HEK293 (cell line): ENCODE data around the gene MLH3.

ENCODE experiments used
- CTCF ChIA-PET: fragments of 350-600 bp; formaldehyde crosslinking; extraction: SDS; loops from one replicate; lab custom pipeline; 2021; ENCODE audit warnings: antibody characterized with exemption; lab: Yijun Ruan, JAX
- POLR2A ChIA-PET: fragments of 300-600 bp; formaldehyde crosslinking; extraction: SDS; loops from one replicate; lab custom pipeline; 2020; ENCODE audit warnings: antibody characterized with exemption, inconsistent platforms; lab: Yijun Ruan, JAX
- H3K27ac ChIP-seq: fragments of 200-500 bp; sonication (Bioruptor generic); 2 replicates; pipeline ENCODE4 v1.5.1; 2014; ENCODE audit warnings: low read depth, low read length, control low read depth, inconsistent platforms; ENCODE audit errors: extremely low read depth
- H3K36me3 ChIP-seq, 2 experiments: fragments of 200-500 bp in 1 of 2; sonication (Bioruptor generic) in 1 of 2; 1 replicate in 1 of 2; 2 replicates in 1 of 2; pipeline ENCODE4 v1.5.1; 2014 to 2017; ENCODE audit warnings: inconsistent platforms in 2 of 2, low read length in 2 of 2; ENCODE audit not compliant: control insufficient read depth in 2 of 2, insufficient read depth in 1 of 2
- H3K4me1 ChIP-seq: fragments of 200-500 bp; sonication (Bioruptor generic); 2 replicates; pipeline ENCODE4 v1.5.1; 2014; ENCODE audit warnings: mild to moderate bottlenecking, low read length, inconsistent platforms; ENCODE audit not compliant: control insufficient read depth, insufficient read depth
- H3K4me3 ChIP-seq: 2 replicates; pipeline ENCODE4 v1.5.1; 2011; ENCODE audit warnings: low read depth, mild to moderate bottlenecking, control low read depth, low read length, moderate library complexity
- H3K9me3 ChIP-seq: fragments of 200-500 bp; sonication (Bioruptor generic); 2 replicates; pipeline ENCODE4 v1.5.1; 2014; ENCODE audit warnings: low read depth, low read length, inconsistent platforms; ENCODE audit not compliant: control insufficient read depth, insufficient read depth
- GLI2 ChIP-seq: fragments of 450-650 bp; formaldehyde crosslinking; IDR thresholded peaks from 2 replicates; pipeline ENCODE4; 2017; ENCODE audit warnings: missing biosample characterization, missing genetic modification characterization, low read depth, borderline replicate concordance
- KLF8 ChIP-seq: fragments of 450-650 bp; formaldehyde crosslinking; IDR thresholded peaks from 2 replicates; pipeline ENCODE4 v1.5.1; 2016; ENCODE audit warnings: missing biosample characterization, missing genetic modification characterization
- TCF7L2 ChIP-seq: IDR thresholded peaks from 2 replicates; pipeline ENCODE4 v1.6.1; 2011; ENCODE audit warnings: low read depth, mild to moderate bottlenecking, inconsistent platforms, low read length, moderate library complexity, borderline replicate concordance
- TRIM28 ChIP-seq: IDR thresholded peaks from 2 replicates; pipeline ENCODE4 v1.6.1; 2011; ENCODE audit warnings: low read length, control low read depth, borderline replicate concordance
- ZBTB1 ChIP-seq: fragments of 450-650 bp; formaldehyde crosslinking; IDR thresholded peaks from 2 replicates; pipeline ENCODE4 v1.5.1; 2016; ENCODE audit warnings: missing biosample characterization, missing genetic modification characterization
- ZBTB8A ChIP-seq: fragments of 450-650 bp; formaldehyde crosslinking; IDR thresholded peaks from 2 replicates; pipeline ENCODE4 v1.5.1; 2016; ENCODE audit warnings: missing biosample characterization, missing genetic modification characterization
- ZNF112 ChIP-seq: fragments of 450-650 bp; formaldehyde crosslinking; IDR thresholded peaks from 2 replicates; pipeline ENCODE4 v1.5.0; 2017; ENCODE audit warnings: missing biosample characterization, missing genetic modification characterization
- ZNF19 ChIP-seq: fragments of 450-650 bp; formaldehyde crosslinking; IDR thresholded peaks from 2 replicates; pipeline ENCODE4; 2016; ENCODE audit warnings: missing biosample characterization, missing genetic modification characterization, low read depth
- ZNF211 ChIP-seq: fragments of 450-650 bp; formaldehyde crosslinking; IDR thresholded peaks from 2 replicates; pipeline ENCODE4 v1.5.1; 2016; ENCODE audit warnings: low read depth, missing biosample characterization, missing genetic modification characterization
- ZNF221 ChIP-seq: fragments of 450-650 bp; formaldehyde crosslinking; IDR thresholded peaks from 2 replicates; pipeline ENCODE4 v1.5.1; 2017; ENCODE audit warnings: missing biosample characterization, missing genetic modification characterization, borderline replicate concordance
- ZNF391 ChIP-seq: fragments of 450-650 bp; formaldehyde crosslinking; IDR thresholded peaks from 2 replicates; pipeline ENCODE4 v1.5.1; 2016; ENCODE audit warnings: low read depth, missing biosample characterization, missing genetic modification characterization, borderline replicate concordance
- ZNF514 ChIP-seq: fragments of 450-650 bp; formaldehyde crosslinking; IDR thresholded peaks from 2 replicates; pipeline ENCODE4 v1.5.1; 2016; ENCODE audit warnings: missing biosample characterization, missing genetic modification characterization
- ZNF610 ChIP-seq: fragments of 450-650 bp; formaldehyde crosslinking; IDR thresholded peaks from 2 replicates; pipeline ENCODE4 v1.5.1; 2016; ENCODE audit warnings: missing biosample characterization, missing genetic modification characterization, borderline replicate concordance
- TF ChIP-seq, protein P1 (sequence below): fragments of 450-650 bp; IDR thresholded peaks from 2 replicates; pipeline ENCODE4 v1.5.1; 2018; ENCODE audit warnings: missing biosample characterization, missing genetic modification characterization
- TF ChIP-seq, protein P2 (sequence below): fragments of 450-650 bp; formaldehyde crosslinking; IDR thresholded peaks from 2 replicates; pipeline ENCODE4 v1.5.1; 2016; ENCODE audit warnings: missing biosample characterization, missing genetic modification characterization
- TF ChIP-seq, protein P3 (sequence below): fragments of 450-650 bp; formaldehyde crosslinking; IDR thresholded peaks from 2 replicates; pipeline ENCODE4 v1.5.1; 2016; ENCODE audit warnings: missing biosample characterization, missing genetic modification characterization
- TF ChIP-seq, protein P4 (sequence below): fragments of 450-650 bp; formaldehyde crosslinking; optimal IDR thresholded peaks from 2 replicates; pipeline ENCODE3; 2016; ENCODE audit warnings: missing biosample characterization, mild to moderate bottlenecking, missing genetic modification characterization
- TF ChIP-seq, protein P5 (sequence below): fragments of 450-650 bp; formaldehyde crosslinking; IDR thresholded peaks from 2 replicates; pipeline ENCODE4 v1.5.1; 2017; ENCODE audit warnings: missing biosample characterization, missing genetic modification characterization

The MLH3 gene

DNA sequence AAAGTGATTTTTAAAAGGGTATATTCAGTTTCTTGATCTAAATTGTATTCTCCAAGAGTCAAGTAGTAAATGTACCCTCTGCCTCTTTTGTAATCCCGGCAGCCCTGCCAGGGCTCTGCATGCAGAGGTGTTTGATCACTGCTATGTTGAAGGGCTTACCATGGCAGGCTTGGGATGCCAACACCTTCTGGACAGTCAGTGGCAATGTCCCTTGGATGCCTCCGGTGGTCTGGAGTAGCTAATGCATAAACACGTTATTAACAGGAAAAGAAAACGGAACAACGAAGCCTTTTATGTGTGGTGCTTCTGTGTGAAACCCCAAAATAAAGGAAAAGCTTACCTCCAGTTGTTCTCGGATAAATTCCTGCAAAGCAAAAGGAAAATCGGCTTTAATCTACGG is 28.6 kb downstream of the MLH3 start:
- H3K36me3 ChIP-seq, result peaks cover 37 to 44% of the 10 kb centered on the region in 2 experiments
- CTCF ChIA-PET, result interaction anchor here (0.7 to 1.1 kb wide), 5 partner anchors 15 to 159 kb away, joined by 3 read pairs; partner anchors contain the start of gene ACYP1
- no peak overlapping the region for H3K27ac ChIP-seq
- TF ChIP-seq ZNF19 (tag by site-specific recombination) (no peak), ZNF610 (tag by site-specific recombination) (no peak), ZBTB8A (tag by site-specific recombination) (no peak)
- H3K4me1 ChIP-seq, result no peaks in the 10 kb centered on the region
- no peak overlapping the region for H3K4me3 ChIP-seq
- no peaks in the 10 kb centered on the region for H3K9me3 ChIP-seq
- POLR2A ChIA-PET, result no interaction called here

DNA sequence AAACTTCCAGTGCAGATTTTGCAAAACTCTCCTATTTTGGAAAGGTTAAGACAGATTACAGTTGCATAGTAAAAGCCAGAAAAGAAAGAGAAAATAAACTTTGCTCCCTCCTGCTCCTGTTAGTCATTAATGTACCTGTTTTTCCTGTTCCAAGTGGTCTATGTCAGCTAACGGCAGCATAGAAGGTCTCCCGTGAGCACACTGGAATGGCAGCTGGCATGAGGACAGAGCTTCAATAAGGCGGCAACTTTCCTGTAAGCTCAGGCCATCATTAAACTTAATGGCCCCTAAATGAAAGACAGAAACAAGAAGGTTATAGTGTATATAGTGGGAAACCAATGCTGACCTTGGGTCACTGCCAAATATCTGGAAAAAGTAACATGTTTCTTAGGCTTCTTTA is 32.6 kb downstream of the MLH3 start:
- ChIA-PET POLR2A (interaction anchor here (0.8 kb wide), 1 partner anchor 15 kb away, joined by 3 read pairs; the partner anchor contains the start of gene EIF2B2), CTCF (no interaction called here)
- TF ChIP-seq TCF7L2 (no peak), ZNF221 (tag by site-specific recombination) (no peak), KLF8 (tag by site-specific recombination) (no peak), TRIM28 (no peak), ZBTB8A (tag by site-specific recombination) (no peak), GLI2 (tag by site-specific recombination) (no peak), ZNF391 (tag by site-specific recombination) (no peak)
- TF ChIP-seq, protein P1, sequence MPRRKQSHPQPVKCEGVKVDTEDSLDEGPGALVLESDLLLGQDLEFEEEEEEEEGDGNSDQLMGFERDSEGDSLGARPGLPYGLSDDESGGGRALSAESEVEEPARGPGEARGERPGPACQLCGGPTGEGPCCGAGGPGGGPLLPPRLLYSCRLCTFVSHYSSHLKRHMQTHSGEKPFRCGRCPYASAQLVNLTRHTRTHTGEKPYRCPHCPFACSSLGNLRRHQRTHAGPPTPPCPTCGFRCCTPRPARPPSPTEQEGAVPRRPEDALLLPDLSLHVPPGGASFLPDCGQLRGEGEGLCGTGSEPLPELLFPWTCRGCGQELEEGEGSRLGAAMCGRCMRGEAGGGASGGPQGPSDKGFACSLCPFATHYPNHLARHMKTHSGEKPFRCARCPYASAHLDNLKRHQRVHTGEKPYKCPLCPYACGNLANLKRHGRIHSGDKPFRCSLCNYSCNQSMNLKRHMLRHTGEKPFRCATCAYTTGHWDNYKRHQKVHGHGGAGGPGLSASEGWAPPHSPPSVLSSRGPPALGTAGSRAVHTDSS (tag by site-specific recombination), result no peak
- TF ChIP-seq, protein P2, sequence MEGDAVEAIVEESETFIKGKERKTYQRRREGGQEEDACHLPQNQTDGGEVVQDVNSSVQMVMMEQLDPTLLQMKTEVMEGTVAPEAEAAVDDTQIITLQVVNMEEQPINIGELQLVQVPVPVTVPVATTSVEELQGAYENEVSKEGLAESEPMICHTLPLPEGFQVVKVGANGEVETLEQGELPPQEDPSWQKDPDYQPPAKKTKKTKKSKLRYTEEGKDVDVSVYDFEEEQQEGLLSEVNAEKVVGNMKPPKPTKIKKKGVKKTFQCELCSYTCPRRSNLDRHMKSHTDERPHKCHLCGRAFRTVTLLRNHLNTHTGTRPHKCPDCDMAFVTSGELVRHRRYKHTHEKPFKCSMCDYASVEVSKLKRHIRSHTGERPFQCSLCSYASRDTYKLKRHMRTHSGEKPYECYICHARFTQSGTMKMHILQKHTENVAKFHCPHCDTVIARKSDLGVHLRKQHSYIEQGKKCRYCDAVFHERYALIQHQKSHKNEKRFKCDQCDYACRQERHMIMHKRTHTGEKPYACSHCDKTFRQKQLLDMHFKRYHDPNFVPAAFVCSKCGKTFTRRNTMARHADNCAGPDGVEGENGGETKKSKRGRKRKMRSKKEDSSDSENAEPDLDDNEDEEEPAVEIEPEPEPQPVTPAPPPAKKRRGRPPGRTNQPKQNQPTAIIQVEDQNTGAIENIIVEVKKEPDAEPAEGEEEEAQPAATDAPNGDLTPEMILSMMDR (tag by site-specific recombination), result no peak

DNA sequence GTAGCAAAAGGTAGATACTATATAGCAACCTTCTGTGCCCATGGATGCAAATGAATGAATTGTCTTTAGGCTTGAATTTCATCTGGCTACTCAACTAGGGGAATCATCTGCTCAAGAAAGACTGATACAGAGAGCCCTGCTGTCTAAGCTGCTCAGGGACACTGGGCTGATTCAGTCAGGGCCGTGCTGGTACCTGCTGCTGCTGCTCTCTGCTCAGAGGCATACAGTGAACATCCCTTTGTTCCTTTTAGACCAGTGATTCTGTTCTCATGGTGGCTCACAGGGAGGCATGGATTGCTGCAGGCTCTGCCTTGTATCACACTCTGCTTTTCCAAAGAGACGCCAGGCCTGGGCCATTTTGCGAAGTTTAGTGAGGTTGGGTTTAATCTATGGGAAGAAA is 34.5 kb downstream of the MLH3 start:
- ChIA-PET POLR2A (no interaction called here), CTCF (interaction anchor here (0.9 to 1.0 kb wide), 3 partner anchors 9 to 70 kb away, joined by 3 to 4 read pairs (median 3); no protein-coding TSS in a partner anchor)
- no peak overlapping the region for H3K4me3 ChIP-seq
- TF ChIP-seq, protein P3, sequence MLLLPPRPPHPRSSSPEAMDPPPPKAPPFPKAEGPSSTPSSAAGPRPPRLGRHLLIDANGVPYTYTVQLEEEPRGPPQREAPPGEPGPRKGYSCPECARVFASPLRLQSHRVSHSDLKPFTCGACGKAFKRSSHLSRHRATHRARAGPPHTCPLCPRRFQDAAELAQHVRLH (tag by site-specific recombination), result no peak
- TF ChIP-seq ZNF211 (tag by site-specific recombination), result no peak
- TF ChIP-seq, protein P4, sequence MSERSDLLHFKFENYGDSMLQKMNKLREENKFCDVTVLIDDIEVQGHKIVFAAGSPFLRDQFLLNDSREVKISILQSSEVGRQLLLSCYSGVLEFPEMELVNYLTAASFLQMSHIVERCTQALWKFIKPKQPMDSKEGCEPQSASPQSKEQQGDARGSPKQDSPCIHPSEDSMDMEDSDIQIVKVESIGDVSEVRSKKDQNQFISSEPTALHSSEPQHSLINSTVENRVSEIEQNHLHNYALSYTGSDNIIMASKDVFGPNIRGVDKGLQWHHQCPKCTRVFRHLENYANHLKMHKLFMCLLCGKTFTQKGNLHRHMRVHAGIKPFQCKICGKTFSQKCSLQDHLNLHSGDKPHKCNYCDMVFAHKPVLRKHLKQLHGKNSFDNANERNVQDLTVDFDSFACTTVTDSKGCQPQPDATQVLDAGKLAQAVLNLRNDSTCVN, result no peak
- TF ChIP-seq, protein P5, sequence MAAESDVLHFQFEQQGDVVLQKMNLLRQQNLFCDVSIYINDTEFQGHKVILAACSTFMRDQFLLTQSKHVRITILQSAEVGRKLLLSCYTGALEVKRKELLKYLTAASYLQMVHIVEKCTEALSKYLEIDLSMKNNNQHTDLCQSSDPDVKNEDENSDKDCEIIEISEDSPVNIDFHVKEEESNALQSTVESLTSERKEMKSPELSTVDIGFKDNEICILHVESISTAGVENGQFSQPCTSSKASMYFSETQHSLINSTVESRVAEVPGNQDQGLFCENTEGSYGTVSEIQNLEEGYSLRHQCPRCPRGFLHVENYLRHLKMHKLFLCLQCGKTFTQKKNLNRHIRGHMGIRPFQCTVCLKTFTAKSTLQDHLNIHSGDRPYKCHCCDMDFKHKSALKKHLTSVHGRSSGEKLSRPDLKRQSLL (tag by site-specific recombination), result no peak
- TF ChIP-seq ZNF112 (tag by site-specific recombination), result no peak
- no peak for TF ChIP-seq ZNF514 (tag by site-specific recombination)
- no peak for TF ChIP-seq ZBTB1
- no peaks in the 10 kb centered on the region for H3K9me3 ChIP-seq
- H3K27ac ChIP-seq, result no peak overlapping the region
- H3K4me1 ChIP-seq, result no peaks in the 10 kb centered on the region
- H3K36me3 ChIP-seq, result peaks cover 59 to 66% of the 10 kb centered on the region in 2 experiments

More for the DNA sequence above, 32.6 kb downstream of the MLH3 start:
- Histone ChIP-seq H3K27ac (no peak overlapping the region), H3K4me1 (no peaks in the 10 kb centered on the region), H3K4me3 (no peak overlapping the region), H3K36me3 (peaks cover 63 to 69% of the 10 kb centered on the region in 2 experiments), H3K9me3 (no peaks in the 10 kb centered on the region)
